Non-pigmented ciliary epithelial cell (primary cell): Measurements from ENCODE around the gene GRIFIN.

Source experiments
- DNase-seq: peaks from one replicate; pipeline ENCODE4 v3.0.0-alpha.2; 2010; ENCODE audit warnings: low read depth

Gene GRIFIN

DNA sequence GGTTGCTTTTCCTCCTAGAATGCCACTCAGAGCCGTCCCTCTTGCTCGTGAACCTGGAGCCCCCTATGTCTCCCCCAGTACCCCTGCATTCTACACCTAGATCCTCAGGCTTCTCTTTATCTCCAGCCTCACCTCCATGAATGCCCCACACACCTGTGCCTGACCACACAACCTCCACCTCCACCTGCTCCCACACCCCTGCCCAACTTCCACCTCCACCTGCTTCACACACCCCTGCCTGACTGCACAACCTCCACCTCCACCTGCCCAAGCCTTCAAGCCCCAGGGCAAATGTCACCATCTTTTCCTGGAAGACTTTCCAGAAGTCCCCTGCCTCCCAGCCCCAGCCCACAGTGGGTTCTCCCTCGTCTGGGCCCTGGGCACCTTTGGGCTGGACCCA is 36.5 kb upstream of the GRIFIN start:
- no peak for DNase-seq

DNA sequence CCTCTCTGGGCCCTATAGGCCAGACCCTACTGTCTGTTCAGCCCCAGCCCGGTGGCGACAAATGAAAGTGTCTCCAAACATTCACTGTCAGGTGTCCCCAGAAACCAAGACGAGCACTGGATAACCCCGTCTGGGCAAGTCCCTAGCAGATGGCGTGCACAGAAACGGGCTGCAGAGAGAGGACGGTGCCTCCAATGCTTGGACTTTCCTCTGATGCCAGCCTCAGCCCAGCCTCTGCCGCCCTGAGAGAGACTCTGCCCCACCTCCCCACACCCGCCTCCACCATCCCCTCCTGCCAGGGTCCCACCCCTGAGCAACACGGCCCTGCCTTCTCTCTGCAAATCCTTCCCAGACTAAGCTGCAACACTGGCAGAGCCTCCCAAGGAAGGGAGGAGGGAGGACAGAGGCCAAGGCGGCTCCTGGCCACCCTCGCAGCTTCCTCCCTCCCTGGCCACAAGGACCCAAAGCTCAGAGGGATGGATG is 36.0 kb upstream of the GRIFIN start:
- no peak for DNase-seq

DNA sequence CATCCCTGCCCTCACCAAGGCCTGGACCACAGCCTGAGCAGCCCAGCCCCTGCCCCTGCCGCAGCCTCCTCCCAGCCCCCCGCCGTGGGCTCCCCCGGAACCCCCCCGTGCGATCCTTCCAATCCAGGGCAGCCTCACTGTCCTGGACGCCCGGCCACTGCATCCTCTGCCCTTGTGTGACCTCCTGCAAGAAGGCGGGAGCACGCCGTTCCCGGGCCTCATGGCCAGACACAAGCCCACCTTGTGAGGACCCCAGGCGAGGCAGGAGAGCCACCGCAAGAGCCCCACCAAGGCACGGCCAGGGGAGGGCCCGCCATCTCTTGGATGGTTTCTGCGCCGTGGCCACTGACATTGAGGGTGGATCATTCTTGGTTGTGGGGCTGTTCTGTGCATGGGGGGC is 35.6 kb upstream of the GRIFIN start:
- no peak for DNase-seq

DNA sequence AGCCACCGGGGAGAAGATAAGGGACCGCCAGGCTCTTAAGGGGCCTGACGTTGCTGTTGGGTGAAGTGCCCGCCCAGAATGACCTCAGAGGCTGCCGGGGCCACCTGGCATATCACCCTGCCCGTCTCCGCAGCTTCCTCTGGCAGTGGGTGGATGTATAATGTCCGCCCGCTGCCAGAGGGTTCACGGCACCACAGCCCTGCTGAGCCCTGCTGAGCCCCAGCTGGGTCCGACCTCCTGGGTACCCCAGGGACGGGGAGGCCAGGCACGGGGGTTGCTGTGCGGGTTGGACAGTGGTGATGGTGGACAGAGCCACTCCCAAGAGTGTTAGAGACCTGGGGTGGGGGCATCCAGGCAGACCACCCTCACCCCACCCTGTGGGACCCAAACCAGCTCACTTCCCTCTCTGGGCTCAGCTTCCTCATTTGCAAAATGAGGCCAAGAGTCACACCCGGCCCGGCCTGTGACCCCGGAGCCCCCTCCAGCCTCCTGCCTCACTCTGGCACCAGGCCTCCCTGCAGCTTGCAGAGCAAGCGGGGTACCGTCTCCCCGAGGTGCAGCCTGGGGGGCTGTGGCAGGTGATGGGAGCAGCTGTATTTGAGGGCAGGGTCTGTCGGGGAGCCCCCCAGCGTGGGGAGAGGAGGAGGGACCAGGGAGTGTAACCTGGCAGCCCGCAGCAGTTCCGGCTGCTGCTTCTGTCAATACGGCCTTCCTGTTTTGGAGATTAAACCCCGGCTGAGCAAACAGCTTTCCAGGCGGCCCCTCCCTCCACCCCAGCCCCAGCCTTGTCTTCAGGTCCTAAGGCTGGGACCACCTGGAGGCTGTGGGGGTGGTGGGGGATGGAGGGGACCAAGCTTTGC is 34.9 kb upstream of the GRIFIN start:
- DNase-seq, result no peak

DNA sequence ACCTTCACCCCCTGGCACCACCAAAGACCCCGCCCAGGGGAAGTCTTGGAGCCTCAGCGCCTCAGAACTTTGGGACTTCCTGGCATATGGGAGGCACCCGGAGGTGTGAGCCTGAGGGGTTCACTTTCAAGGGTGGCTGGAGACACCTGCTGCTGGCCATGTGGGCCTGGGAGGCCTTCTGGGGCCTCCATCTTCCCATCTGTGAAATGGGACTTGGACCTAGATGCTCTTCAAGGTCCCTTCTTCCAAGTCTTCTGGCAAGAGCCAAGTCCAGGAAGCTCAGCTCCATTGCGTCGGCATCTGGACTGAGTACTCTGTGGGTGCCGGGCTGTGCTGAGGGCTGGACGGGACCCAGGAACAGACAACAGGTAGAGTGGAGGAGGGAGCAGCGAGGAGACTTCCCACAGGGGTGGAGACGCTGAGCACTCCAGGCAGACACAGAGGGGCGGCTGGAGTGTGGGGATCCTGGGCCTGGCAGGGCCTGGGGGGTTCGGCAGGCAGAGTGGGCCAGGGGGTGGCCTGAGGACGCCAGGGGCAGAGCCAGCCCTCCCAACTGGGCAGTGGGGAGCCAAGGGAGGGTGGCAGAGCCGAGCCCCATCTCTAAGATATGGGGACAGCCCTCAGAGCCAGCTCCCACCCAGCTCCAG is 34.1 kb upstream of the GRIFIN start:
- DNase-seq, result no peak

DNA sequence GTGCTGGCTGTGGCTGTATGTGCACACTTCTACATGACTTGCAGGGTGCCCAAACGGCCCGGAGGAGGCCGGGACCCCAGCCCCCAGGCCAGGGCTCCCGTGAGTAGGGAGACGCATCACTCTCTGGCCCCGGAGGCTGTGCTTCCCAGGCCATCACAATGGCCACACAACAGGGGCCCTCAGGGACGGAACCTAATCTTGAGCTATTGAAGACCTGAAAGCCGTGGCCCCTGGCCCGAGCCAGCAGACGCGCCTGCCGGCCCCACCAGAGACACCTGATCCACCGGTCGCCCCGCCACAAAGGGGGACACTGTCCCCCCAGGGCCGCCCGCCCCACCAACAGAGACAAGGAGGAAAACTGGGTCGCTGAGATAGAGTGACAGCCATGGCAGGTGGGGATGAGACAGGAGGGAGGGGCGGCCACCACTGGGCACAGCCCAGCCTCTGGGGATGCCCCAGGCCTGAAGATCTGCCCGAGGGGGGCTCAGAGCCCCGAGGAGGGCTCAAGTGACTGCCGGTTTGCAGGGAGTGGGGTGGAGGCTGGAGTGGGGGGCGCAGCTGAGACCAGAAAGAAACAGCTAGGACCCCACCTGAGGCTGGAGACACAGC is 33.2 kb upstream of the GRIFIN start:
- no peak for DNase-seq

DNA sequence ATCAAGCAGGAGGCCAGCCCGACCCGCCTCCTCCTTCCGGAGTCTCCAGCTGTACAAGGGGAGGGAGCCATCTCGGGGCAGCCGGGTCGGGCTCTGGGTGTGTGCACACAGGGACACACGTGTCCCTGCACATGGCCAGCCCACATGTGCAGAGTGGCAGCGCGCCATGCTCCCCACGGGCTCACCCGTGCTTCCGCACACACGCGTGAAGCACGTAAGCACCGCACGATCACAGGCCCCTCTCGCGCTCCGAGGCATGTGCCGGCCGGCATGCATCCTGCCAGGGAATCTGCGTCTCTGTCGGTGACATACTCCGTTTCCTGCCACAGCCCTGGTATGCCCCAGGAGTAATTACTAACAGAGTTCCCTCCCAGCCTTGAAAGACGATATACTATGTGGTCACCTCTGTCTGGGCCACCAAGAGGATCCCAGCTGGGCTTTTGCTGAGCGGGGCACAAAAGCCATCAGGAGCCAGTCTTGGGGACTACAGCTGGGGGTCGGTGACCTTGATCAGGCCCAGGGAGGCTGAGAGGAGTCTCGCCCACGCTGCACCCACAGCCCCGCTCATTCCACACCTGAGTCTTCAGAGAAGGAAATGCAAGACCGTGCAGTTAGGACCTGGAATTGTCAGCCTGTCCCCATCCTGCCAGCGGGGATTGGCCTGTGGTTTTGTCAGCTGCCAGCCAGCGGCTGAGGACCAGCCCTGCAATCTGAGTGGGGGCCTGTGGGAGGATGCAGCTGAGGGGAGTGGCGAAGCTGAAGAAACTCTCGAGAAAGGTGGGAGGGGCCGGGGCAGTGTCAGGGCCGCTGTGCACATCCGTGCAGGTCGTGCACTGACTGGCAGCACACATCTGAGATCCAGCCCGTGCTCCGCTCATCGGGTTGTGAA is 32.4 kb upstream of the GRIFIN start:
- no peak for DNase-seq

DNA sequence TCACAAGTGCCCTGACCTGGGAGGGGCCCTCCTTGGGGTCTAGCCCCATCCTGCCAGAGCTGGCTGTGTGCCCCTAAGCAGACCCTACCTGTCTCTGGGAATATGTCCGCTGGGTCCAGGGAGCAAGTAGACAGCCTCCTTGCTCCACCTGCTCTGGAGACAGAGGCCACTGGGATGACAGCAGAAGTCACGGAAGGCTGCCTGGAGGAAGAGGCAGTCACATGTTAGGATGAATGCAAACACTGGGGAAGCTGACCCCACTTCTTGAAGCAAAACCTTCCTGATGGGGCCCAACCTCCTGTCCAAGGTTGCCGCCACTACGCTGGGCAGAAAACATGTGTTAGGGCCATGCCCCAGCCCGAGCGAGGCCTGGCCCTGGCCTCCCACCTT is 31.7 kb upstream of the GRIFIN start:
- no peak for DNase-seq

DNA sequence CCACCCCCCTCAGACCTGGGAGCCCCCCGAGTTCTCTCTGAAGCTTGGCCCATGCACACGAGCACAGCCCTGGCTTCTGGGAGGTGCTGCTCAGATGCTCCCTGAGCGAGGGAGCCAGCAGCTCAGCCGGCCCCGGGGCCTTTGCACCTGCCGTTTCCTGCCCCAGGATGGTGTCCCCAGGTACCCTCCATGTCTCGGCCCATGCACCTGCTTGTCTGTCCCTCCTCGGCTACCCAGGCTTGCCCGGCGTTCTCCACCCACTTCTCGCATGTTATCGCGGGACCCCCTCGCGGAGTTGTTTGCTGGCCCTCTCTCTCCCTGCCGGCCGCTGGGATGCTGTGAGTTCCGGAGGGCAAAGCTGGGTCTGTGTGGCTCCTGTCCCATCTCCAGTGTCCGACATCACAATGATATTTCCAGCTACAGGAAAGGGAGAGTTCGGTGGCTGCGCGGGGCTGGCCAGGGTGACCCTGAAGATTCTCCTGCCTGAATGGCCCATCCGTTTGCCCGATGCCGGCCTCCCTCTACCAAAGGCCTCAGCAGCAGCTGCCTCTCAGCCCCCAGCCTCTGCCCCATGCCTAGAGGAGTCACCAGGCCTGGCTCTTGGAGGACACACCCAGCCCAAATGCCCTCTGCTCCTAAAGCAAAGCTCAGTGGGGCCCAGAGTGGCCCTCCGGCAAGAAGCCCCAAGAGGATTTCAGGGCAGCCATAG is 31.2 kb upstream of the GRIFIN start:
- DNase-seq, result no peak

DNA sequence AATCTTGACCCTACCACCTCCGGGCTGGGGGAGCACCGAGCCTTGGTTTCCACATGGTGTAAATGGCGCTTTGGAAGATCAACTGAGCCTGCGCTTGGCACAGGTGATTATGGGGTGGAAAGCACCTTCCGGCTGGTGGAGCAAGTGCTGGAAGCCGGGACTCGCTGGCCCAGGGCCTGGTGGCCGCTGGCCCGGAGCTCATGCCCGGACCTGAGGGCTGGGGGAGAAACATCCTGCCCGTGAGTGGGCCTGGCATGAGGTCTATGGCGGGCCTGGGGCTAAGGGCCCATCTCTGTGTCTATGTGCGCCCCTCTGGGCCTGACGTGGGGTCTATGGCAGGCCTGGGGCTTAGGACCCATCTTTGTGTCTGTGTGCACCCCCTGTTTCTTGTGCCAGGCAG is 29.2 kb upstream of the GRIFIN start:
- DNase-seq, result no peak

DNA sequence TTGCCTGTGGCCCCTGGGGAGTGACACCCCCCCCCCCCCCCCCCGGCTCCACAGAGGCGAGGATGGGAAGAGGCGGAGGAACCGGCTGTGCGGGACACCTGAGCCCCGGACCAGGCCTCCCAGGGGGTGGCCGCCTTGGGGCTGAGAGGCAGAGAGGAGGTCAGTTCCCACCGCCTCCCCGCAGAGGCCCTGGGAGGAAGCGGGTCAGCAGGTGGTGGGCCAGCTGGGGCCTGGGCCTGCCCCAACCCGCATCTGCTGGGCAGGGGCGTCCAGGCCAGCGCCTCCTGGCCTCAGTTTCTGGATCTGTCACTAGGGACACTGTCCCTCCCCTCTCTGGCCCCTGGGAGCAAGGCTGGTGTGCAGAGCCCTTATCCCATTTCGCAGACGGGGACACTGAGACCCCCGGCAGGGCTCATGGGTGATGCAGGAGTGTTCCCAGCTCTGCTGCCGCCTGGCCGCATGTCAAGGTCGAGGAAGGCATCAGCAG is 28.7 kb upstream of the GRIFIN start:
- DNase-seq, result no peak

DNA sequence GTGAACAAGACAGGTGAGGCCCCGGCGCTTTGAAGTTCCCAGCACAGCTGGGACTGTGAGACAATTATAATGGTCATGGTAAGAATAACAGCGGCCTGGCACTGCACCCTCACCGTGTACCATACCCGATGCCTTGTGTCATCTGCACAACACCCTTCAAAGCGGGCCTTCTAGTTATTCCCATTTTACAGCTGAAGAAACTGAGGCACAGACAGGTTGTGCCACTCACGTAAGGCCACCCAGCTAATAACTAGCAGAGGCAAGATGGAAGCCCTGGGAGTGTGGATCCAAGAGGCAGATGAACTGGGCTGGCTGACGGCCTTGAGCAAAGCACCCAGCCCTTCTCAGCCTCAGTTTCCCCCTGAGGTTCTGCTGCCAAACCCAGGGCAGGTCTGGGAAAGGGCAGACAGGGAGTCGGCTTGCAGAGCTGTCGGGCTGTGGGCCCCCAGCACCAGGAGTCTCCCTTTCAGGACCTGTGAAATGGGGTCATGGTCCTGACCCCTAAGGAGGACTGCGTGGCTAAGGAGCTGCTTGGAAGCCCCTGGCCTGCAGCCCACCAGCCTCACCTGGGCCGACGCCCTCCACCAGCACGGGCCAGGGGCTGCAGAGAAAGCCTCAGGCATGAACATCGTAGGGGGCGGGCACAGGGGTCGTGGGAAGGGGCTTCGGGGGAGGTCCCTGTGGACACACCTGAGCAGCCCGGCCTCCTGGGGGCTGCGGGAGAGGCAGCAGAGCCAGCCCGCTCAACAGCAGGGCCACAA is 28.1 kb upstream of the GRIFIN start:
- no peak for DNase-seq

DNA sequence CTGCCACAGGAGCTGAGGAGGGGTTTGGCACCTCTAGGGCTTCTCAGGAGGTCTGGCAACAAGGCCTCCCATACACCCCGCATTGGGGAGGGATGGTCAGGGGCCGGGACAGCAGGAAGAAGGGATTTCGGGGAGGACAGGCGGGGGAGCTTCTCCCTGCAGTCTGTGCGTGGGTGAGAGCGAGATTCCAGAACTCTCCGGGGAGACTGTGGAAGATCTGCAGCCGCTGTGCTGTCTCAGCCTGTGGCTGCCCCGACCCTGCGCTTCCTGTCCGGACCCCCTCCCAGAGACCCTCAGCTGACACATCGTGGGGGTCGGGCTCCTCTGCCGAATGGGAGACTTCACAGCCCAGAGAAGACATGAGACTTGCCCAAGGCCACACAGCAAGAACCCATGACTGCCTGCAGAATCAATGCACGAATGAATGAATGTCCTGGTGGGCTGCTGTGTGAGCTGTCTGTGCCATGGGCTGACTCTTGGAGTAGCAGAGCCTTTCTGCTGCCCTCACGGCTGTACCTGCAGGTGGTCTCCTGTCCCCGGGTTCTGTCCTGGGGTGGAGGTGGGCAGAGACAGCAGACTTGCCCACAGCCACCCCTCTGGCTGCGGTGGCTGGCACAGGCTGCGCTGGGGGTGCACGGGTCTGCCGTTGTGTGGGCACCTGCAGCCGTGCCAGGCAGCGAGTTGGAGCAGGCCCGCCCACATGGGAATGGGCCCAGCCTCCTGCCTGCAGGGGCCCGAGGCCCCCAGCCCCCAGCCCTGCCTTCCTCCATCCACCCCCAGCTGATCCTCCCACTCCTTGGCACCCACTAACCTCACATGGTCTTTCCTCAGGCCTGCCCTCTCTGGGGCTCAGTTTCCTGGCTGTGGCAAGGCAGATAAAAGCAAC is 27.1 kb upstream of the GRIFIN start:
- DNase-seq, result no peak

DNA sequence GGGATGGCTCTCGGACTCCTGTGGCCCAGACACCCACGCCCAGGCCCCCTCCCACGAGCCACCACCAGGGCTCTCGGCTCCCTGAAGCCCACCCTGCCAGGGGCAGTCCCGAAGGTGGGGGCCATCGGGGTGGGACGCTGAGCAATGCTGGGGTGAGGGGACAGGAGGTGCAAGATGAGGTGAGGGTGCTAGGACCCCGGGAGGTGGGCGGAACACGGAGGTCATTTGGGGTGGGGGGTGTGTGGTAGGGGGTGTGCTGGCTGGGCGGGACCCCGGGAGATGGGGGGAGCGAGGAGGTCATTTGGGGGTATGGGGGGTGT is 26.4 kb upstream of the GRIFIN start:
- DNase-seq, result no peak

DNA sequence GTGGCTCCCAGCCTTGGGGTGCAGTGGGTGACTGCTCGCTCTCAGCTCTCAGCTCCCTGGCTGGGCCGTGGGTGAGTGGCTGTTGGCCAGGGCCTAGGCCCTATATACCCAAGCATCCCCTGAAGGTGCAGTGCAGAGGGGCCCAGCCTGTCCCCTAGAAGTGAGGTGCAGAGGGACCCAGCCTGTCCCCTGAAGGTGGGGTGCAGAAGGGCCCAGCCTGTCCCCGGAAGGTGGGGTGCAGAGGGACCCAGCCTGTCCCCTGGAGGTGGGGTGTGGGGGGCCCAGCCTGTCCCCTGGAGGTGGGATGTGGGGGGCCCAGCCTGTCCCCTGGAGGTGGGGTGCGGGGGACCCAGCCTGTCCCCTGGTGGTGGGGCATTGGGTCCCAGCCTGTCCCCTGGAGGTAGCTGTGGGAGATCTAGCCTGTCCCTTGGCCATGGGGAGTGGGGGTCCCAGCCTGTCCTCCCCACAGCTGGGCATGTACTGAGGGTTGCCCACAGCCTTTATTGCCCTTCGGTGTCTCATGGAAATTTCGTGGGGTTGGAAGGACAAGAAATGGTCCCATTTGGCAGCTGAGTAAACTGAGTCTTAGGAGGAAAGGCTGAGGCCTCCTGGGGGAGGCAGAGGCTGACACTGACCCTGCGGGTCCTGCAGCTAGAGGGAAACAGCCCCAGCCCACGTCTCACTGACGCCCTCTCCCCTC is 25.9 kb upstream of the GRIFIN start:
- DNase-seq, result no peak

DNA sequence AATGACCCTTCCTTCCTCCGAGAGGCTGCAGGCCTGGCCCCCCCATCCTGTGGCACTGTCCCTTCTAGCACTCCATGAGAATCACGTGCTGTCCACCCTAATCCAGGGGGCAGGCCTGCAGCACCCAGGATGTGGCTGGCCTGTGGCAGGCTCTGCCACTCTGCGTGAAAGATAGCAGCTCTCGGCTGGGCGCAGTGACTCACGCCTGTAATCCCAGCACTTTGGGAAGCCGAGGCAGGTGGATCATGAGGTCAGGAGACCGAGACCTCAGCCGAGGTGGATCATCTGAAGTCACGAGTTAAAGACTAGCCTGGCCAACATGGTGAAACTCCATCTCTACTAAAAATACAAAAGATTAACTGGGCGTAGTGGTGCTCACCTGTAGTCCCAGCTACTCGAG is 24.5 kb upstream of the GRIFIN start:
- no peak for DNase-seq

DNA sequence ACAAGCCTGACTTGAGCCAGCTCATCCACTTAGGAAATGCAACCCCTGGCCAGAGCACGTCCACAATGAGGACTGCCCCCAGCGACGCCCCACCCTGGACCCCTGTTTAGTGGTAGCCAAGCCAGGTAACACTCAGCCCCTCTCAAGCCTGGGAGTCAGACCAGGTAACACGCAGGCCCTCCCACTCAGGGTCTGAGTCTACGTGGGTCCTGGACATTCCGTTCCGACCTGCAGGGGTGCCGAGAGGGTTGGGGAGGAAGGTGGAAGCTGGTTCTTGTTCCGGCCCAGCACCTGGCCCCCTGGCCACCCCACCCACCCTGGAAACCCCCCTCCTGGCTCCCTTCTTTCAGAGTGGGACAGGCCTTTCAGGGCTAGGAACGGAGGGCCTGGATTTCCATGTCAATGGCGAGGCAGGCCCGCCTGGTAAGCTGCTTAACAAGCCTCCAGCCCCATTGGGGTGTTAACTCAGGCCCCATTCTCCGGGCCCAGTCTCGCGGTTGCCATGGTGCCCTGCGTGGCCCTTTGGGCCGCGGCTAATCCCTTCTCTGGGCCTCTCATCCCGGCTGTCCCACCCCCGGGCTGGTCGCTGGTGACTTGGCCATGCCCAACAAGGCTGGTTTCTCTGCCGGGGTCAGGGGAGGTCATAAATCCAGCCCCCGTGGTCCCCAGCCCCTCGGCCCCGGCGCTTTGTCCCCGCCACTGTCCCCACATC is 23.7 kb upstream of the GRIFIN start:
- no peak for DNase-seq

DNA sequence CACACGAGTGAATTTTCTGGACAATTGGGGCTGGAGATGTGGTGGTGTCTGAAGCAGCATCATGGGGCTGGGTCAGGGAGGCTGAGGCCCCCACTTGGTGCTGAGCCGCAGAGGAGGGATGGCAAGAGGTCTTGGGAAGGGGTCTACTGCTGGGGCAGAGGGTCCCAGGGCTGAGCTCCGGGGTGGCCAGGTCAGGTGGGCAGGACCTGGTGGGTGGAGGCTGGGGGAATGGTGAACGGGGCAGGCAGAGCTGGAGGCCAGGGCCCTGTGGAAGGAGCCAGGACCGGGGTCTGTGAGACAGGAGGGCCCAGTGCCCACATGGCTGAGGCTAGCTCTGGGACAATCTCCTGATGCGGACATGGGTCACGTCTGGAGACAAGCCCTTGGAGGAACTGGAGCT is 23.0 kb upstream of the GRIFIN start:
- DNase-seq, result no peak

DNA sequence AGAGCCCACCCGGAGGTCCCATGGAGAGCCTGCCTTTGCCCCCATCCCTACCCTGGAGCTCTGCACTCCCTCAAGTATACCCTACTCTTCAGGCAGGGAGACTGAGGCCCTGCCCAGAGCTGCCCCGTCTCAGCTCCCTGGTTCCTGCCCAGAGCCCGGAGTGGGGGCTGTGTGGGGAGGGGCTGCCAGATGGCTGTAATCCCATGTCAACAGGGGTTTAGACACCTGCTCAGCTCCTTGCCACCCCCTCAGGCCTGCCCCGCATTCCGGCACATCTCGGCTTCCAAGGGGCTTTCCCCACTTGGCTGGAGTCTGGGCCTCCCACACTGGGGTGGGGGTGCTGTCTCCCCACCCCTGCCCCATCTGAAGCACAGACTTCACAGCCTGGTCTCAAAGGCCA is 22.5 kb upstream of the GRIFIN start:
- DNase-seq, result no peak
